ENCODE measurements around the gene RNF19B. TPM values are rescaled to one million over a fixed set of nuclear protein-coding genes. Genes with fewer than 3 reads are reported as not detected.
A peak's percentile ranks its signal among the peaks of the same experiment; 100 is the strongest.

The RNF19B gene
- total and polyA plus RNA-seq, 2 of the 13 experiments (the other 11 are each of a cell fraction or from before 2014, with no cell fraction given), result 15.3 to 22.5 TPM

GRCh38 chr1:32946413-32946812, 18.2 kb downstream of the RNF19B start (continued):
- TF ChIP-seq AHDC1 (CRISPR knock-in tag; IDR thresholded peaks at IDR 0.05; ENCODE audit: borderline replicate concordance) (0 out of 2 replicates have a peak, but pooled peaks have one; percentile 49), ZNF670 (CRISPR knock-in tag; IDR thresholded peaks at IDR 0.05; ENCODE audit: borderline replicate concordance) (no peak), ZNF282 (IDR thresholded peaks at IDR 0.05; ENCODE audit: partially characterized antibody) (no peak), GATAD1 (CRISPR knock-in tag; IDR thresholded peaks at IDR 0.05) (no peak), PAXIP1 (CRISPR knock-in tag; conservative IDR thresholded peaks at IDR 0.05) (peak; percentile 62; the same call in 1 of the 2 replicates), FOSL2 (CRISPR knock-in tag; IDR thresholded peaks at IDR 0.05) (no peak), POLR2A (IDR thresholded peaks at IDR 0.05; ENCODE audit: insufficient read depth in 1 of 2, low read depth in 2 of 2, low read length in 2 of 2) (no peak), ZNF292 (CRISPR knock-in tag; IDR thresholded peaks at IDR 0.05; ENCODE audit: borderline replicate concordance, low read depth) (no peak), ZNF530 (CRISPR knock-in tag; IDR thresholded peaks at IDR 0.05; ENCODE audit: low read depth) (no peak), MAFG (CRISPR knock-in tag; IDR thresholded peaks at IDR 0.05) (no peak), SAP130 (CRISPR knock-in tag; IDR thresholded peaks at IDR 0.05; ENCODE audit: low read depth) (peak; percentile 64; the same call in 1 of the 2 replicates), ZNF550 (CRISPR knock-in tag; IDR thresholded peaks at IDR 0.05; ENCODE audit: borderline replicate concordance) (no peak), ISL2 (CRISPR knock-in tag; IDR thresholded peaks at IDR 0.05) (peak; percentile 60), SMC3 (IDR thresholded peaks at IDR 0.05; ENCODE audit: low read length) (no peak), ZNF616 (CRISPR knock-in tag; IDR thresholded peaks at IDR 0.05; ENCODE audit: low read depth) (no peak), TBL1XR1 (IDR thresholded peaks at IDR 0.05; ENCODE audit: borderline replicate concordance, low read length, partially characterized antibody) (no peak), HNRNPLL (IDR thresholded peaks at IDR 0.05; ENCODE audit: low read depth, low read length, poor library complexity, severe bottlenecking) (no peak), GLI4 (CRISPR knock-in tag; IDR thresholded peaks at IDR 0.05; ENCODE audit: borderline replicate concordance) (no peak), HDAC2 (CRISPR knock-in tag; IDR thresholded peaks at IDR 0.05) (no peak), KAT8 (CRISPR knock-in tag; IDR thresholded peaks at IDR 0.05) (peak; percentile 59; the same call in 1 of the 2 replicates), ZNF556 (CRISPR knock-in tag; IDR thresholded peaks at IDR 0.05; ENCODE audit: borderline replicate concordance) (no peak), ZSCAN5A (CRISPR knock-in tag; IDR thresholded peaks at IDR 0.05; ENCODE audit: borderline replicate concordance) (no peak)
